Sigmoid colon (tissue), 4 donors: Measurements from ENCODE around the gene ZFAND4.

Source experiments
- CTCF ChIP-seq, 4 experiments: fragments of 450-650 bp in 3 of 4; fragments of 200-600 bp in 1 of 4; IDR thresholded peaks; one replicate each; pipeline ENCODE4 v1.5.1; 2016 to 2019; ENCODE audit warnings: antibody characterized with exemption in 4 of 4, mild to moderate bottlenecking in 3 of 4, moderate library complexity in 2 of 4
- EP300 ChIP-seq, 4 donors: sonication (generic); formaldehyde crosslinking; IDR thresholded peaks; one replicate each; pipeline ENCODE4 v1.6.1; 2017; ENCODE audit warnings: antibody characterized with exemption in 4 of 4
- POLR2A ChIP-seq, 2 donors: fragments of 450-650 bp; IDR thresholded peaks; one replicate each; pipeline ENCODE4 v1.6.1; 2016; ENCODE audit warnings: antibody characterized with exemption in 2 of 2, mild to moderate bottlenecking in 2 of 2, moderate library complexity in 2 of 2
- POLR2AphosphoS5 ChIP-seq, 4 donors: sonication (generic); formaldehyde crosslinking; IDR thresholded peaks; one replicate each; pipeline ENCODE4 v1.6.1; 2017; ENCODE audit warnings: antibody characterized with exemption in 4 of 4

GRCh38 chr10:45644527-45644926, 28.0 kb downstream of the ZFAND4 start:
- TF ChIP-seq CTCF (IDR thresholded peaks at IDR 0.05): no peak
- no peak for TF ChIP-seq EP300 (IDR thresholded peaks at IDR 0.05)
- no peak for TF ChIP-seq POLR2AphosphoS5 (IDR thresholded peaks at IDR 0.05)
- TF ChIP-seq POLR2A (IDR thresholded peaks at IDR 0.05): no peak
